ENCODE data around the gene ADCY2.

DNA sequence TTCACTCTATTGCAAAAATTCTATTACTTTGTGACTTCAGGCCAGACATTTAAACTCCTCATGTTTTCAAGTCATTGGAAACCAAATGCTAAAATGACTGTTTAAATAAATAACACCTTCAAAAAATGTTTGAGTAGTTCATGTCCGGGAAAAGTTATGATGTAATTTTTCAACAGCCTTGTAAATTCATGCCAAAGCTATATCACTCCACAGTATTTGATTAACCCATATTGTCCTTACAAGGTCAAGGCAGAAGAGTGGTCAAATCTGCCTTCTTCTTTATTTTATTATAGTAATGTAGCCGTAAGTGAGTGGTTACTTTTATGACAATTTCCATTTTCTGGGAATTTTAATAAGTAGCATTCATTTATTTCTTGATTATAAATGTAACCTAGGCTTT is 72.8 kb downstream of the ADCY2 start:
- no peak for TF ChIP-seq RXRA (IDR thresholded peaks at IDR 0.05; ENCODE audit: borderline replicate concordance, low read depth)
- TF ChIP-seq, protein P1, sequence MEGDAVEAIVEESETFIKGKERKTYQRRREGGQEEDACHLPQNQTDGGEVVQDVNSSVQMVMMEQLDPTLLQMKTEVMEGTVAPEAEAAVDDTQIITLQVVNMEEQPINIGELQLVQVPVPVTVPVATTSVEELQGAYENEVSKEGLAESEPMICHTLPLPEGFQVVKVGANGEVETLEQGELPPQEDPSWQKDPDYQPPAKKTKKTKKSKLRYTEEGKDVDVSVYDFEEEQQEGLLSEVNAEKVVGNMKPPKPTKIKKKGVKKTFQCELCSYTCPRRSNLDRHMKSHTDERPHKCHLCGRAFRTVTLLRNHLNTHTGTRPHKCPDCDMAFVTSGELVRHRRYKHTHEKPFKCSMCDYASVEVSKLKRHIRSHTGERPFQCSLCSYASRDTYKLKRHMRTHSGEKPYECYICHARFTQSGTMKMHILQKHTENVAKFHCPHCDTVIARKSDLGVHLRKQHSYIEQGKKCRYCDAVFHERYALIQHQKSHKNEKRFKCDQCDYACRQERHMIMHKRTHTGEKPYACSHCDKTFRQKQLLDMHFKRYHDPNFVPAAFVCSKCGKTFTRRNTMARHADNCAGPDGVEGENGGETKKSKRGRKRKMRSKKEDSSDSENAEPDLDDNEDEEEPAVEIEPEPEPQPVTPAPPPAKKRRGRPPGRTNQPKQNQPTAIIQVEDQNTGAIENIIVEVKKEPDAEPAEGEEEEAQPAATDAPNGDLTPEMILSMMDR (IDR thresholded peaks at IDR 0.05), result no peak
- TF ChIP-seq TCF12 (IDR thresholded peaks at IDR 0.05), result no peak
- no peak for TF ChIP-seq EZH2phosphoT487 (IDR thresholded peaks at IDR 0.05; ENCODE audit: borderline replicate concordance, low read depth)
- TF ChIP-seq POLR2AphosphoS5 (IDR thresholded peaks at IDR 0.05; ENCODE audit: low read depth, low read length), result no peak
- no peak for TF ChIP-seq GABPA (IDR thresholded peaks at IDR 0.05; ENCODE audit: low read depth)

Data from SK-N-SH (cell line).